Measurements from ENCODE around the gene TSHZ2. TPM values are rescaled to one million over a fixed set of nuclear protein-coding genes. Genes with fewer than 3 reads are reported as not detected.

TSHZ2 gene
- polyA plus RNA-seq, 1 donor from 2014 or later: 4.6 TPM

GRCh38 chr20:53399083-53399482, 426.9 kb downstream of the TSHZ2 start:
- no peaks in the 10 kb centered on the region for H3K9me2 ChIP-seq (ENCODE audit: insufficient read depth, low read length)
- no peak overlapping the region for H2AFZ ChIP-seq (ENCODE audit: low read depth, low read length)

DNA sequence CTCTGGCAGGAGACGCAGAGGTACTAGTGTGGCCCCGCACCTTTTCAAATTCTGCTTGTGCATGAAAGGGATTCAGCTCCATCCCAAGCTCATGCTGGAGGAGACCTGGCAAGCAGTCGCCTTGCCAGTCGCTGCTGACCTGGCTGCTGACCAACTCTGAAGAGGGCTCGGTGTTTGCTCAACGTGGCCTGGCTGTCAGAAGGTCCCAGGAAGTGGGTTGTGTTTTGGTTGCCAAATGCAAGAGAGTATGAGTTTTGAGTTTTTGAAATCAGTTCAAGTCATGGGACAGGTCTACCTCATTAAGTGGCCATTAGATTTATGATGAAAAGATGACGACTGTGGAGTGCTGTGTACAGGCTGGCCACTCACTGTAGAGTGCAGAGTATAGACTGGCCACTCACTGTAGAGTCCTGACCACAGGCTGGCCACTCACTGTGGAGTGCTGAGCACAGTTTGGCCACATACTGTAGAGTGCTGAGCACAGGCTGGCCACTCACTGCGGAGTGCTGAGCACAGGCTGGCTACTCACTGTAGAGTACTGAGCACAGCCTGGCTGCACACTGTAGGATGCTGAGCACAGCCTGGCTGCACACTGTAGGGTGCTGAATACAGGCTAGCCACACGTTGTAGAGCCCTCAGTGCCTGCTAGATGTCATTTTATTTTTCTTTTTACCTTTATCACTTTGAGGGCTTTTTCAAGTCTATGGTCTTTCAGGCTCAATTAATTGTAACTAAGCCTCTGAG, 427.6 kb downstream of the TSHZ2 start:
- H4K20me1 ChIP-seq (ENCODE audit: insufficient read depth): no peaks in the 10 kb centered on the region
- no peak for TF ChIP-seq SMC3 (conservative IDR thresholded peaks at IDR 0.05; ENCODE audit: poor library complexity)
- no peak for TF ChIP-seq EZH2 (IDR thresholded peaks at IDR 0.05; ENCODE audit: borderline replicate concordance, insufficient read depth, low read length, poor library complexity, severe bottlenecking)
- TF ChIP-seq MXI1 (conservative IDR thresholded peaks at IDR 0.05; ENCODE audit: poor library complexity, severe bottlenecking): no peak
- no peak for TF ChIP-seq POLR2AphosphoS5 (IDR thresholded peaks at IDR 0.05)
- no peak for TF ChIP-seq EP300 (conservative IDR thresholded peaks at IDR 0.05; ENCODE audit: poor library complexity, severe bottlenecking)
- TF ChIP-seq TAF1 (IDR thresholded peaks at IDR 0.05; ENCODE audit: low read depth): no peak
- no peak for TF ChIP-seq CTCF (IDR thresholded peaks at IDR 0.05; ENCODE audit: poor library complexity, severe bottlenecking)
- TF ChIP-seq RAD21 (conservative IDR thresholded peaks at IDR 0.05): no peak

More at GRCh38 chr20:53399083-53399482, 426.9 kb downstream of the TSHZ2 start:
- Histone ChIP-seq H3K27ac (ENCODE audit: low read length) (no peak overlapping the region), H3K9me3 (ENCODE audit: low read length) (no peaks in the 10 kb centered on the region), H3K79me2 (replicated peaks; ENCODE audit: insufficient read depth, low read length) (no peaks in the 10 kb centered on the region), H3F3A (ENCODE audit: insufficient read depth, low read length, poor library complexity, severe bottlenecking) (no peaks in the 10 kb centered on the region), H3K4me3 (ENCODE audit: low read length) (no peak overlapping the region), H3K36me3 (ENCODE audit: insufficient read depth, low read length) (no peaks in the 10 kb centered on the region), H4K20me1 (ENCODE audit: insufficient read depth) (no peaks in the 10 kb centered on the region), H3K4me2 (ENCODE audit: low read length) (no peak overlapping the region), H3K27me3 (ENCODE audit: insufficient read depth, low read depth, low read length) (no peaks in the 10 kb centered on the region), H3K9ac (ENCODE audit: low read length) (no peak overlapping the region)
- no peak for TF ChIP-seq EZH2 (IDR thresholded peaks at IDR 0.05; ENCODE audit: borderline replicate concordance, insufficient read depth, low read length, poor library complexity, severe bottlenecking)
- TF ChIP-seq MXI1 (conservative IDR thresholded peaks at IDR 0.05; ENCODE audit: poor library complexity, severe bottlenecking): no peak
- no peak for TF ChIP-seq CTCF (IDR thresholded peaks at IDR 0.05; ENCODE audit: poor library complexity, severe bottlenecking)
- no peak for TF ChIP-seq REST (IDR thresholded peaks at IDR 0.05; ENCODE audit: borderline replicate concordance)
- no peak for TF ChIP-seq EP300 (conservative IDR thresholded peaks at IDR 0.05; ENCODE audit: poor library complexity, severe bottlenecking)
- no peak for TF ChIP-seq SMC3 (conservative IDR thresholded peaks at IDR 0.05; ENCODE audit: poor library complexity)
- no peak for TF ChIP-seq TAF1 (IDR thresholded peaks at IDR 0.05; ENCODE audit: low read depth)
- TF ChIP-seq RAD21 (conservative IDR thresholded peaks at IDR 0.05): no peak
- TF ChIP-seq POLR2AphosphoS5 (IDR thresholded peaks at IDR 0.05): no peak

More for the DNA sequence above, 427.6 kb downstream of the TSHZ2 start:
- Histone ChIP-seq H3K27ac (ENCODE audit: low read length) (no peak overlapping the region), H3F3A (ENCODE audit: insufficient read depth, low read length, poor library complexity, severe bottlenecking) (no peaks in the 10 kb centered on the region), H2AFZ (ENCODE audit: low read depth, low read length) (no peak overlapping the region), H3K4me2 (ENCODE audit: low read length) (no peak overlapping the region), H3K9me3 (ENCODE audit: low read length) (no peaks in the 10 kb centered on the region), H3K27me3 (ENCODE audit: insufficient read depth, low read depth, low read length) (no peaks in the 10 kb centered on the region), H3K79me2 (replicated peaks; ENCODE audit: insufficient read depth, low read length) (no peaks in the 10 kb centered on the region), H3K9me2 (ENCODE audit: insufficient read depth, low read length) (no peaks in the 10 kb centered on the region), H3K36me3 (ENCODE audit: insufficient read depth, low read length) (no peaks in the 10 kb centered on the region), H3K4me3 (ENCODE audit: low read length) (no peak overlapping the region), H3K9ac (ENCODE audit: low read length) (no peak overlapping the region)
